LNCaP clone FGC (cell line): ENCODE results near the gene CAMTA2.
"Not testable (repeated sequence)": the region's sequence is repeated elsewhere in the genome, so short reads cannot be mapped to it uniquely, and the experiment has no call there.

ENCODE experiments used
- DNase-seq: peaks from one replicate; pipeline ENCODE4 v3.0.0-alpha.2; 2011; ENCODE audit warnings: low read depth
- H3K4me3 ChIP-seq: 2 replicates; pipeline ENCODE4 v1.5.1; 2011; ENCODE audit warnings: mild to moderate bottlenecking, low read depth, low read length, control low read depth
- TF ChIP-seq, protein P1 (sequence below): IDR thresholded peaks from 2 replicates; pipeline ENCODE4 v1.5.1; 2012; ENCODE audit warnings: mild to moderate bottlenecking; ENCODE audit not compliant: control insufficient read depth, insufficient read depth; ENCODE audit errors: extremely low read depth

The CAMTA2 gene

DNA sequence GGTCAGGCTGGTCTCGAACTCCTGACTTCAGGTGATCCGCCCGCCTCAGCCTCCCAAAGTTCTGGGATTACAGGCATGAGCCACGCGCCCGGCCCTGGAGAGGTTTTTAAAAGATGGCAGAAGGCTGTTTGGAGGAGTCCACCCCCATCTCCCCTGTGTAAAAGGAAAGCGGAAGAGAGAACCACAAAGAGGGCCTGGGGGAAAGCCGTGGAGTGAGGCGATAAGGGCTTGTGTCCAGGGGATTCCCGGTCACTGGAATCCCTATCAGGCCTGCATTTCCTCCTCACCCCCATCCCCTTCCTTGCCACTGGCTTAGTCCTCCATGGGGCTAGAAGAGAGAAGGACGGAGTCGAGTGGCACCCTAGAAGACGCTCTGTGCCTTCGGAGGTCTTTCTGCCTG lies 55.5 kb downstream of the CAMTA2 start, which contains the start of gene GP1BA:
TSS of gene GP1BA (plus strand) at position 315 of the 400 bp plus-strand sequence. CDS start 328 bp downstream, outside the sequence.
- DNase-seq, result no peak
- TF ChIP-seq, protein P1, sequence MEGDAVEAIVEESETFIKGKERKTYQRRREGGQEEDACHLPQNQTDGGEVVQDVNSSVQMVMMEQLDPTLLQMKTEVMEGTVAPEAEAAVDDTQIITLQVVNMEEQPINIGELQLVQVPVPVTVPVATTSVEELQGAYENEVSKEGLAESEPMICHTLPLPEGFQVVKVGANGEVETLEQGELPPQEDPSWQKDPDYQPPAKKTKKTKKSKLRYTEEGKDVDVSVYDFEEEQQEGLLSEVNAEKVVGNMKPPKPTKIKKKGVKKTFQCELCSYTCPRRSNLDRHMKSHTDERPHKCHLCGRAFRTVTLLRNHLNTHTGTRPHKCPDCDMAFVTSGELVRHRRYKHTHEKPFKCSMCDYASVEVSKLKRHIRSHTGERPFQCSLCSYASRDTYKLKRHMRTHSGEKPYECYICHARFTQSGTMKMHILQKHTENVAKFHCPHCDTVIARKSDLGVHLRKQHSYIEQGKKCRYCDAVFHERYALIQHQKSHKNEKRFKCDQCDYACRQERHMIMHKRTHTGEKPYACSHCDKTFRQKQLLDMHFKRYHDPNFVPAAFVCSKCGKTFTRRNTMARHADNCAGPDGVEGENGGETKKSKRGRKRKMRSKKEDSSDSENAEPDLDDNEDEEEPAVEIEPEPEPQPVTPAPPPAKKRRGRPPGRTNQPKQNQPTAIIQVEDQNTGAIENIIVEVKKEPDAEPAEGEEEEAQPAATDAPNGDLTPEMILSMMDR, result no peak
- H3K4me3 ChIP-seq, result no peak within 1 kb of the TSS

DNA sequence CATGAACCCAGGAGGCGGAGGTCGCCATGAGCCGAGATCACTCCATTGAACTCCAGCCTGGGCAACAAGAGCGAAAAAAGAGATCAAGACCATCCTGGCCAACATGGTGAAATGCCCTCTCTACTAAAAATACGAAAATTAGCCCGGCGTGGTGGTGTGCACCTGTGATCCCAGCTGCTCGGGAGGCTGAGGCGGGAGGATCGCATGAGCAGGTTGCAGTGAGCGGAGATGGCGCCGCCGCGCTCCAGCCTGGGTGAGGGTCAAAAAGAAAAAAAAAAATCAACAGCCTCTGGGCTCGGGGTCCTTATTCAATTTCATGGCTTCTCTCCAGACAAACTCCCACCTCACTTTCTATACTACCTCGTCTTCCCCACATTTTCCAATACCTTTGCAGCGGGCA lies 58.6 kb downstream of the CAMTA2 start:
- no peak overlapping the region for H3K4me3 ChIP-seq
- no peak for DNase-seq
- TF ChIP-seq, protein P1, result no peak

DNA sequence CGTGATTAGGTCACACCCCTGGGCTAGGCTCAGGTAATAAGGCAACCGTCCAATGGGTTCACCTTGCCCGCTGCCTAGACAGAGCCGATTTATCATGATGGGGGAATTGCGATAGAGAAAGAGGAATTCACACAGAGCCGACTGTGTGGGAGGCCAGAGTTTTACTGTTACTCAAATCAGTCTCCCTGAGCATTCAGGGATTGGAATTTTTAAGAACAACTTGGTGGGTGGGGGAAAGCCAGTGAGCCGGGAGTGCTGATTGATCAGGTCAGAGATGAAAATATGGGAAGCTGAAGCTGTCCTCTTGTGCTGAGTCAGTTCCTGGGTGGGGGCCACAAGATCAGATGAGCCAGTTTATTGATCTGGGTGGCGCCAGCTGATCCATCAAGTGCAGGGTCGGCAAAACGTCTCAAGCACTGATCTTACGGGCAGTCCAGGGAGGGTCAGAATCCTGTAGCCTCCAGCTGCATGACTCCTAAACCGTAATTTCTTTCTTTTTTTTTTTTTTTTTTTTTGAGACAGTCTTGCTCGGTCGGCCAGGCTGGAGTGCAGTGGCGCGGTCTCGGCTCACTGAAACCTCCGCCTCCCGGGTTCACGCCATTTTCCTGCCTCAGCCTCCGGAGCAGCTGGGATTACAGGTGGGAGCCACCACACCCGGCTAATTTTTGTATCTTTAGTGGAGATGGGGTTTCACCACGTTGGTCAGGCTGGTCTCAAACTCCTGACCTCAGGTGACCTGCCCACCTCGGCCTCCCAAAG lies 60.7 kb downstream of the CAMTA2 start:
- not testable (repeated sequence) for DNase-seq, H3K4me3 ChIP-seq

GRCh38 chr17:4921320-4921719 lies 66.2 kb downstream of the CAMTA2 start:
- TF ChIP-seq, protein P1, result no peak
- no peak overlapping the region for H3K4me3 ChIP-seq
- no peak for DNase-seq

DNA sequence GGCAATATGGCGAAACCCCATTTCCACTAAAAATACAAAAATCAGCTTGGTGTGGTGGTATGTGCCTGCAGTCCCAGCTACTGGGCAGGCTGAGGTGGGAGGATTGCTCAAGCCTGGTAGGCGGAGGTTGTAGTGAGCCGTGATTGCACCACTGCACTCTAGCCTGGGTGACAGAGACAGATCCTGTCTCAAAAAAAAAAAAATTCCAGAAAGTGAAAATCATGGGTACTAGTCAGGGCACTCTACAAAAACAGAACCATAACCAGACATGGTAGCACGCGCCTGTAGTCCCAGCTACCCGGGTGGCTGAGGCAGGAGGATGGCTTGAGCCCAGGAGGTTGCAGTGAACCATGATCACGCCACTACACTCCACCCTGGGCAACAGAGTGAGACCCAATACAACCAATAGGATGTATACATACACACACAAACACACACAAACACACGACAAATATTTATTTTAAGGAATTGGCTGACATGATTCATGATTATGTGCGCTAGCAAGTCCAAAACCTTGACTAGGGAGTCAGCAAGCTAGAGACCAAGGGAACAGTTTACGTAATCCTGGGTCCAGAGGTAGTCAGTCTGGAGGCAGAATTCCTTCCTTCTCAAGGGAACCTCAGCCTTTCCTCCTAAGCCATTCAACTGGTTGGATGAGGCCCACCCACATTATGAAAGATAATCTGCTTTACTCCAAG lies 67.0 kb downstream of the CAMTA2 start:
- no peak for DNase-seq
- TF ChIP-seq, protein P1, result no peak
- no peak overlapping the region for H3K4me3 ChIP-seq

DNA sequence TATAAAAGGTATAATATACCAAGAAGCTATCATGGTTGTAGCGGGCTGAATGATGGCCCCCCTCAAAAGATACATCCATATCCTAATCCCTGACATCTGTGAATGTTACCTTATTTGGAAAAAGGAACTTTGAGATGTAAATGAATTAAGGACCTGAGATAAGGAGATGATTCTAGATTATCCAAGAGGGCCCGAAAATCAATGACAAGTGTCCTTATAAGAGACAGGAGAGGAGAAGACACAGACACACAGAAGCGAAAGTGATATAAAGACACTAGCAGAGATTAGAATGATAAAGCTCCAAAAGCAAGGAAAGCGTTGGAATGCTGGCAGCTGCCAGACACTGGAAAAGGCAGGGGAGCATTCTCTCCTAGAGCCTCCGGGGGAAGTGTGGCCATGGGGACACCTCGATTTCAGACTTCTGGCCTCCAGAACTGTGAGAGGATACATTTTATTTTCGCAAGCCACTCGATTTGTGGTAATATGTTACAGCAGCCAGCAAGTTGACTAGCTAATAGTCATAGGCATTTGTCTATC lies 67.9 kb downstream of the CAMTA2 start:
- TF ChIP-seq, protein P1, result no peak
- H3K4me3 ChIP-seq, result no peak overlapping the region
- DNase-seq, result no peak
